ENCODE data around the gene CD86.

CD86 gene

GRCh38 chr3:122094693-122095092 lies 39.5 kb downstream of the CD86 start:
- no peak for TF ChIP-seq CTCF (IDR thresholded peaks at IDR 0.05; ENCODE audit: insufficient read depth, low read length)
- no peak for TF ChIP-seq GABPA (IDR thresholded peaks at IDR 0.05; ENCODE audit: low read depth)
- TF ChIP-seq POLR2AphosphoS5 (IDR thresholded peaks at IDR 0.05; ENCODE audit: low read depth): no peak
- no peak for TF ChIP-seq SPI1 (IDR thresholded peaks at IDR 0.05; ENCODE audit: borderline replicate concordance, low read depth)
- no peak for TF ChIP-seq REST (IDR thresholded peaks at IDR 0.05; ENCODE audit: insufficient replicate concordance, low read depth)
- no peak overlapping the region for H3K27ac ChIP-seq (replicated peaks)
- no peak for DNase-seq (ENCODE audit: low read depth in 1 of 2, low spot score in 1 of 2)
- no peak overlapping the region for H3K4me3 ChIP-seq (replicated peaks; ENCODE audit: insufficient read depth, low read length)
- H3K27me3 ChIP-seq (ENCODE audit: insufficient read depth, poor library complexity, severe bottlenecking): no peaks in the 10 kb centered on the region

- no peak overlapping the region for H3K4me3 ChIP-seq (replicated peaks; ENCODE audit: insufficient read depth, low read length)
- DNase-seq (ENCODE audit: low read depth in 1 of 2, low spot score in 1 of 2): no peak
- no peaks in the 10 kb centered on the region for H3K27me3 ChIP-seq (ENCODE audit: insufficient read depth, poor library complexity, severe bottlenecking)
- TF ChIP-seq REST (IDR thresholded peaks at IDR 0.05; ENCODE audit: insufficient replicate concordance, low read depth) (no peak), GABPA (IDR thresholded peaks at IDR 0.05; ENCODE audit: low read depth) (no peak), CTCF (IDR thresholded peaks at IDR 0.05; ENCODE audit: insufficient read depth, low read length) (no peak), SPI1 (IDR thresholded peaks at IDR 0.05; ENCODE audit: borderline replicate concordance, low read depth) (no peak), POLR2AphosphoS5 (IDR thresholded peaks at IDR 0.05; ENCODE audit: low read depth) (no peak)
- no peak overlapping the region for H3K27ac ChIP-seq (replicated peaks)
These were observed 42.0 kb downstream of the CD86 start for GRCh38 chr3:122097141-122097540.

- Histone ChIP-seq H3K27ac (replicated peaks) (no peak overlapping the region), H3K27me3 (ENCODE audit: insufficient read depth, poor library complexity, severe bottlenecking) (no peaks in the 10 kb centered on the region), H3K4me3 (replicated peaks; ENCODE audit: insufficient read depth, low read length) (no peak overlapping the region)
- TF ChIP-seq REST (IDR thresholded peaks at IDR 0.05; ENCODE audit: insufficient replicate concordance, low read depth): no peak
- no peak for TF ChIP-seq CTCF (IDR thresholded peaks at IDR 0.05; ENCODE audit: insufficient read depth, low read length)
- no peak for TF ChIP-seq GABPA (IDR thresholded peaks at IDR 0.05; ENCODE audit: low read depth)
- TF ChIP-seq POLR2AphosphoS5 (IDR thresholded peaks at IDR 0.05; ENCODE audit: low read depth): no peak
- no peak for TF ChIP-seq SPI1 (IDR thresholded peaks at IDR 0.05; ENCODE audit: borderline replicate concordance, low read depth)
- DNase-seq (ENCODE audit: low read depth in 1 of 2, low spot score in 1 of 2): no peak
These were observed 43.4 kb downstream of the CD86 start for GRCh38 chr3:122098611-122099010.
